Mucosa of rectum (tissue), 2 donors: Measurements from ENCODE around the gene CSF3R.

ENCODE experiments used
- H3K27ac ChIP-seq, 2 donors: one replicate each; pipeline ENCODE4 v1.7.0; 2013; ENCODE audit warnings: inconsistent platforms in 2 of 2, low read depth in 2 of 2, low read length in 2 of 2
- H3K27me3 ChIP-seq, 2 donors: one replicate each; pipeline ENCODE4 v1.7.0; 2013; ENCODE audit warnings: low read length in 2 of 2; ENCODE audit not compliant: control insufficient read depth in 2 of 2, insufficient read depth in 2 of 2
- H3K36me3 ChIP-seq, 2 donors: one replicate each; pipeline ENCODE4 v1.7.0; 2013; ENCODE audit warnings: low read length in 2 of 2; ENCODE audit not compliant: control insufficient read depth in 2 of 2, insufficient read depth in 2 of 2
- H3K4me1 ChIP-seq, 2 donors: one replicate each; pipeline ENCODE4 v1.7.0; 2013; ENCODE audit warnings: low read length in 2 of 2, mild to moderate bottlenecking in 1 of 2; ENCODE audit not compliant: control insufficient read depth in 2 of 2, insufficient read depth in 2 of 2
- H3K4me3 ChIP-seq, 2 donors: one replicate each; pipeline ENCODE4 v1.7.0; 2013; ENCODE audit warnings: low read length in 2 of 2
- H3K9ac ChIP-seq, 2 donors: one replicate each; pipeline ENCODE4 v1.7.0; 2013; ENCODE audit warnings: low read length in 2 of 2, low read depth in 1 of 2, mild to moderate bottlenecking in 1 of 2
- H3K9me3 ChIP-seq, 2 donors: one replicate each; pipeline ENCODE4 v1.7.0; 2013; ENCODE audit warnings: low read length in 2 of 2; ENCODE audit not compliant: control insufficient read depth in 2 of 2
- donor health status: healthy.
- donor health status: Normal muscosa, but diverticular disease.

CSF3R gene

DNA sequence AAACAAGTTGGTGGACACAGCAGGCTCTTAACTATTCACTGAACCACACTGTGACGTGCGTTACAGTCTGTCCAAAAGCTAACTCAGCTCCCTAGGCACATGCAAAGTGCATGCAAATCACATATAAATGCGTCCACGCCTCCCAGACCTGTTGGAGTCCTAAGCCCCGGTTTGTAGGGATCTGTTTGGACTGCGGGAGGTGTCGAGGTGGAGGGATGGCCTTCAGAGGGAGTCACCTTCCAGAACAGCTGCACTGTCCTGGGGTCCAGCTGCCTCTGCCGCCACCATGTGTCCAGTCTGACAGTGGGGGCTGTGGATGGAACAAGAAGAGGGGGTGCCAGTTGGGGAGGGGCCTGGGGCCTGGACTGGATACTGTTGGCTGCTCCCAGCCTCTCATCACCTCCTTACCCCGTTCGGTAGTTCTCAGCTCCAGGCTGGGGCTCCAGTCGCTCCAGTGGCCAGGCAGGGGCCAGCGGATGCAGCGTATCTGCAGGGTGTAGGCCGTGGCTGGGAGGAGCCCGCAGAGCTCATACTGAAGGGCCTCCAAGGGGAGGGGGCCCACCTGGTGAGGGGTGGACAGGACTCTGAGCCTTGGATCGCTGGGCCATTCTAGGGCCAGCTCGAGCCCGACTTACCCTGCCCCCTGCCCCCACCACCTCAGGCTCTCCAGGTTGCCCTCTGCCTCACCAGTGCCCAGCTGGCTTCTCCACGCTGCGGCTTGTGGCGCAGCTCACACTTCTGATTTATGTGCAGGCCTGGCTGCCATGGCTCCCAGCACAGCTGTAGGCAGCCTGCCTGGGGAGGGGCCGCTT is 10.7 kb downstream of the CSF3R start:
- H3K27ac ChIP-seq, result no peak overlapping the region
- H3K9ac ChIP-seq, result no peak overlapping the region
- H3K4me3 ChIP-seq, result no peak overlapping the region

DNA sequence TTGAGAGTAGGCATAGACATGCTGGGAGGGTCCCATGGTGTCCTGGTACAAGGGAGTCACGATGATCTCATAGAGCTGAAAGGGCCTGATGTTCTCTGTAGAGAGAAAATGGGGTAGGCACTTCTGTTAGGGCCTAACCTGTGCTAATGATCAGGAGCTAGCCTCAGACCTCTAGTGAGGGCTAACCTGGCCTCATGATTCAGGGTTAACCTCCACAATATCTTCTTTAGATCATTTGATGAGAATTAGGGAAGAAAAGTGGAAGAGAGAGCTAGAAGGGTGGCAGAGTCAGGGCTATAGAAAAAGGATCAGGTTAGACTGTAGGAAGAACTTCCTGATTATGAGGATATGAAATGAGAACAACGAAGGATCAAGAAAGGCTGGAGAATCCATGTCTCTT is 13.6 kb downstream of the CSF3R start:
- Histone ChIP-seq H3K4me3 (no peak overlapping the region), H3K4me1 (peaks cover 0 to 8% of the 10 kb centered on the region in 2 donors), H3K36me3 (no peaks in the 10 kb centered on the region), H3K27me3 (no peaks in the 10 kb centered on the region), H3K9me3 (no peaks in the 10 kb centered on the region), H3K27ac (no peak overlapping the region), H3K9ac (no peak overlapping the region)

More for the DNA sequence above, 10.7 kb downstream of the CSF3R start:
- Histone ChIP-seq H3K36me3 (no peaks in the 10 kb centered on the region), H3K9me3 (no peaks in the 10 kb centered on the region), H3K4me1 (no peaks in the 10 kb centered on the region), H3K27me3 (no peaks in the 10 kb centered on the region)

DNA sequence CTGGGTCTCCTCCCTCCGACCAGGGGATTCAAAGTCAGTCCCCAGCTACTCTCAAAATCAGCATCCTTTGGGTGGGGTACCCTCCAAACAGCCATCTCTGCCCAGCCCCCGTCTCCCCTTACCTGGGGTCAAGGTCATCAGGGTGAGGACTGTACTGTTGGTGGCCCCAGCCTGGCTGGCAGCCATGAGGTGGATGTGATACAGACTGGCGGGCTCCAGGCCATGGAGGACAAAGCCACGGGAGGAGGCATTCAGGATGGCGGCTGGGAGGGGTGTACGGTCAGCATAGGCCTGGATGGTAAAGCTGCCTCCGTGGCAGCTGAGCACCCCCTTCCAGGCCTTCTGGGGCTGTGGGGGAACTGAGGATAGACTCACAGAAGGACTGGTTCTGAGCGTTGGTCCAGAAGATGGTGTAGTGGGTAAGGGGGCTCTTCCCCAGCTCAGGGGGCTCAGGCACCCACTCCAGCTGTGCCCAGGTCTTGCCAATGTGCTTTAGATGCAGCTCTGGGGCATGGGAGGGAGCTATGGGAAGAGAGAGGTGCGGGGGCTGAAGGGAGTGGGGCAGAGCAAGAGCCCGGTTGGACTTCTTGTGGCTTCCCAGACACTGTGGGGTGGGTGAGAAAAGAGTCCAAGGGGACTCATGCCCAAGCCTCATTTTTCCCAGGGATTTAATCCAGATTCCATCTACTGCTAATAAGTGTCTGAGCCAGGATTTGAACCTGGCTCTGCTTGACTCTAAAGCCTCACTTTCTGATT is 14.8 kb downstream of the CSF3R start:
- Histone ChIP-seq H3K27me3 (no peaks in the 10 kb centered on the region), H3K9ac (no peak overlapping the region), H3K4me1 (peaks cover 7 to 16% of the 10 kb centered on the region in 2 donors), H3K36me3 (no peaks in the 10 kb centered on the region), H3K27ac (no peak overlapping the region), H3K4me3 (no peak overlapping the region), H3K9me3 (no peaks in the 10 kb centered on the region)

DNA sequence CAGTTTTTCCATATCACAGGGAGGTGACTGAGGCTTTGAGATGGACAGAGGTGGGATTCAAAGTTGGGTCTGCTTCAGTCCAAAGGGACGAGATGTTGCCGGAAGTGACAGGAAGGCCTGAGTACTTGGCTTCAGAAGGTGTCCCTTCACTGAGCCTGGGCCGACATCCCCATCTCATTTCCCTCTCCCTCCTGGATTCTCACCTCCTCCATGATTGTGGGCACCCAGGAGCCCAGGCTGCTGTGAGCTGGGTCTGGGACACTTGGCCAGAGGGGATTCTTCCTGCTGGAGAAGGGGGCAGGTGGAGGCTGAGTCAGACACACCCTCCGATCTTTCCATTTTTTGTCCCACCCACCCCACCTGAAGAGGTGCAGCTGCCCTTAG is 15.7 kb downstream of the CSF3R start:
- Histone ChIP-seq H3K36me3 (no peaks in the 10 kb centered on the region), H3K4me3 (no peak overlapping the region), H3K27ac (no peak overlapping the region), H3K9me3 (no peaks in the 10 kb centered on the region), H3K27me3 (no peaks in the 10 kb centered on the region), H3K4me1 (peaks cover 7 to 16% of the 10 kb centered on the region in 2 donors), H3K9ac (no peak overlapping the region)

DNA sequence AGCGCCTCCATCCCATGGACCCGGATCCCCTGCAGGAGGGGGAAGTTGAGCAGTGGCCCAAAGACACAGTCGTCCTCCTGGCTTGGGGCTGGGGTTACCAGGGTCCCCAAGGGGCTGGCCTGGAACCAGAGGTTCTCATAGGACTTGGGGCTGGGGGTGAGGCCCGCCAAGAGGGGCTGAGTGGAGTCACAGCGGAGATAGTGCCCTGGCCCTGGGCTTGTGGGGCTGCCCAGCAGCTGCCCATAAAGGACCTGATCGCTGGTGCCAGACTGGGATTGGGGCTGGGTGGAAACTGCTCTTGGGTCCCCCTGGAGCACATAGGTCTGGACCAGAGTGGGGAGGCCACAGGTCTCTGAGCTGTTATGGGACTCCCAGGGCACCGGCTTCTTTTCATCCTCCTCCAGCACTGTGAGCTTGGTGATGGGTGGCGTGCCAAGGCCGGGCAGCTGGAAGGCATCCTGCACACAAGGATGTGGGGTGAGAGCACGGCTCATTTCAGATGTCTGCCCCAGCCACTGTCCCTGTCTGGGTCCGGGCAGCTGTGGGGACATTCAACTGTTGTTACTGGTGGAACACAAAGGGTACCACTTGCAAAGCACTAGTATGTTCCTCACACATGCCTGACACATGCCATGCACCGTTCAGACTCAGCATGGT is 16.2 kb downstream of the CSF3R start:
- Histone ChIP-seq H3K27me3 (no peaks in the 10 kb centered on the region), H3K4me1 (peaks cover 7 to 16% of the 10 kb centered on the region in 2 donors), H3K9me3 (no peaks in the 10 kb centered on the region), H3K36me3 (peaks cover 0 to 2% of the 10 kb centered on the region in 2 donors), H3K27ac (no peak overlapping the region), H3K4me3 (no peak overlapping the region), H3K9ac (no peak overlapping the region)

DNA sequence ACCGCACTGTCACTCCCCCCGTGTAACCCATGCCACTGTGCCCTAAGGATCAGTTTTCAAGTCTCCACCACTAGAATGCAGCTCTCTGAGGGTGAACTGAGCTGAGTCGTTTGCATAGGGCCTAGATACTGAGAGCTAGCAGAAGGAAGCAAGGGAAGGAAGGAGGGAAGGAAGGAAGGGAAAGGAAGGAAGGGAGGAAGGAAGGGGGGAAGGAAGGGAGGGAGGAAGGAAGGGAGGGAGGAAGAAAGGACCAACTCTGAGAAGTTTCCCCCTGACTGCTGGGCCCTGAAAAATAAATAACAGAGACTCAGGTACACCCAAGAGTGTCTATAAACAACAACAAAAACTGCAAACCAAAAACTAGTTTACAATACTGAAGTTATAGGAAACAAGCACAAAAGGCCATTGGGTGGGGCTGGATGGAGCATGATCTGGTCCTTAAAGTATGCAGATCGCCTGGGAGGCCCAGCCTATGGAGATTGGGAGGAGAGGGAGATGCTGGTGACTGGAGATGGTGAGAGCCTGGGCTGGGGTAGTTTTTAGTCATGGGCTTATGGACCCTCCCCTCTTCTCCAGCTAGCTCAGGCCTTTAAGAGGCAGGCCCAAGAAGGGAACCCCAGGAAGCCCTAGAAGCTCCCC is 16.9 kb downstream of the CSF3R start:
- Histone ChIP-seq H3K27ac (no peak overlapping the region), H3K27me3 (no peaks in the 10 kb centered on the region), H3K9me3 (no peaks in the 10 kb centered on the region), H3K36me3 (peaks cover 6 to 8% of the 10 kb centered on the region in 2 donors), H3K4me1 (peaks cover 7 to 16% of the 10 kb centered on the region in 2 donors), H3K9ac (no peak overlapping the region), H3K4me3 (no peak overlapping the region)

DNA sequence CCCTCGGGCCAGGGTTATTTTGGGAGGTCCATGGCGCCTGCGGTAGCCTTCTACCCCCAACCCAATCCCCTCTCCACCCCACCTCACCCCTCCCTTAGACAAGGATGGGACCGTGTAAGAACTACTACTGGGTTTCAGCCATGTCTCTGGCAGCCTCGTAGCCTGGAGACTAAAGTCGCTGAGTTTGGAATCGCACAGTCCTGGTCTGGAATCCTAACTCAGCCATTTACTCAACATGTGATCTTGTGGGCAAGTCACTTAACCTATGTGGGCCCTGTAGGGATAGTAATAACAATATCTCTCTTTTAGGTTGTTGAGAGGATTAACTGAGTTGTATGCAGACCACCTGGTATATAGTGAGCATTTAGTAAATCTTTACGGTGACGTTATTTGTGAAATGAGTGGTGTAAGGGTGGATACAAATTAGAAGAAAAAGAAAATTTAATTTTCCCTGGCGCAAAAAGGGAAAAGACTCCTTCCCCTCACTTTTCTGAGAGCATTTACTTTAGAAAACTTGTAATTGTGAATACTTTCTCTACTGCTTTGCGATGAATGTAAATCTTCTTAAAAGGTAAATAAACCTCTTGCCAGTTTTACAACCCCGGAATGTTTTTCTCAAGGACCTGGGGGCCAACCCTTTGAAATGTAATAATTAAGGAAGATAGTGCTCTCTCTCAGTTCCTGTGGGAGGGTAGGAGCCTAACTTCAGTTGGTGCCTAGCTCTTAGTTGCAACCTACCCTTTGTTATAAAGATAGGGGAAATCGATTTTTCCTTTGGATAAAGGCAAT is 17.9 kb downstream of the CSF3R start:
- no peaks in the 10 kb centered on the region for H3K9me3 ChIP-seq
- peak overlapping the region; percentile 88 to 89 for H3K27ac ChIP-seq
- H3K4me1 ChIP-seq, result peaks cover 7 to 16% of the 10 kb centered on the region in 2 donors
- H3K4me3 ChIP-seq, result peak overlapping the region; percentile 87 to 97
- H3K9ac ChIP-seq, result peak overlapping the region; percentile 82 to 85
- H3K27me3 ChIP-seq, result no peaks in the 10 kb centered on the region
- H3K36me3 ChIP-seq, result peaks cover 12 to 15% of the 10 kb centered on the region in 2 donors

DNA sequence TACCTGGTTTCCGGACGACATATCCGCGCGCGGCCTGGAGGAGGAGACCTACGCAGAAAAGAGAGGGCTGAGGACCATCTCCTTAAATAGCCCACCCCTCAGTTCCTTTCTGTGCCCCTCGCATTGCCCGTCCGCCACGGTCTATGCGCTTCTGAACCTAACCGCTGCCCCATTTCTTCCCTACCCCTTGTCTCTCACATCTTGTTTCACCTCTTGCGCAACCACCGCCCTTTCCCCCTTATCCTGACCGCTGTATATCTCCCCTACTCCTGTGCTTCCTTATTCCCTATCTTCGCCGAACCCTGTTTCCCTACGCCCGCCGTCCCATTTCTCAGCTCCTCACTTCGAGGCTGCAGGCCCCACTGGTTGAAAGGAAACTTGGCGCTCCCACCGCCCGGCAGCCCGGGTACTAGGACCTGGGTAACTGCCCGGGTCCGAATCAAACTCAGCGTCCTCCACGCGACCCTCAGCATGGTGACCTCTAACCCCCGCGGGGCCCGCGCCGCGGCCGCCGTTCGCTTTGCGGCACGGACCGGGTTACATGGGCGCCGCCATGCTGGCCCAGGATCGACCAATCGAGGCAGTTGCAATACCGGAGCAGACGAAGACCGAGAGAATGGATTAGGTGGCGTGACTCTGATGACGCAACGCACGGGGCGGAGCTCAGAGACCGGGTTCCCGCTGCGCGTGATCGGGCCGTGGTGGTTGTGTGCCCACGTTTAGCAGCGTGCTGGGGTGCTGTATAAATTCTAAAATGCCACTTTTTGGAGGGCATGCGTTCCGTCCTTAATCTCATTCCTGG is 18.7 kb downstream of the CSF3R start, which contains the start of gene MRPS15:
TSS of gene MRPS15 (minus strand) at position 582 of the 802 bp plus-strand sequence. CDS start at position 473, 109 bp downstream.
- H3K27me3 ChIP-seq, result no peaks in the 10 kb centered on the region
- peaks cover 7 to 16% of the 10 kb centered on the region in 2 donors for H3K4me1 ChIP-seq
- peak within 1 kb of the TSS; percentile 88 to 89 for H3K27ac ChIP-seq
- H3K4me3 ChIP-seq, result peak within 1 kb of the TSS; percentile 87 to 97
- no peaks in the 10 kb centered on the region for H3K9me3 ChIP-seq
- peak within 1 kb of the TSS; percentile 82 to 85 for H3K9ac ChIP-seq
- peaks cover 15% of the 10 kb centered on the region in 2 donors for H3K36me3 ChIP-seq

DNA sequence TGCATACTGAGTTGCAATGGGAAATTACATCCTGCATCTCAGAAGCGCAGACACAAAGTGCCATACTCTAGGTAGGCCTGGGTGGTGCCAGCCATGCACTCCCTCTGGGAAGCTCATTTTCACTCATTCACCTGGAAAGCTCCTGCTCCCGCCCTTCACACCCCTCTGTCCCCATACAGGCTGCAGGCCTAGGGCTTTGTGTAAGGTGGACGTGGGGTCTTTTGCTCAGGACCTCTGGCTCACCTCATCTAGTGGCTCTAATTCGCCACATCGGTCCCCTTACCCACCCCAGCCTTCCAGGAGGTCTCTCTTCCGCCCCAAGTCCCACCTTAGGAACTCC is 19.3 kb downstream of the CSF3R start:
- H3K4me1 ChIP-seq, result peaks cover 7 to 16% of the 10 kb centered on the region in 2 donors
- H3K9me3 ChIP-seq, result no peaks in the 10 kb centered on the region
- peaks cover 15 to 20% of the 10 kb centered on the region in 2 donors for H3K36me3 ChIP-seq
- no peaks in the 10 kb centered on the region for H3K27me3 ChIP-seq
- peak overlapping the region; percentile 82 to 85 for H3K9ac ChIP-seq
- H3K27ac ChIP-seq, result peak overlapping the region in 1 of 2 donors; percentile 88
- H3K4me3 ChIP-seq, result peak overlapping the region; percentile 87 to 97
